Neural crest cell (in vitro differentiated cells): ENCODE data around the gene DIAPH3. TPM values are rescaled to one million over a fixed set of nuclear protein-coding genes. Genes with fewer than 3 reads are reported as not detected.

Source experiments
- DNase-seq: peaks from one replicate; pipeline ENCODE4 v3.0.0; 2021; ENCODE audit warnings: low read depth, mixed read lengths, low spot score
- H3K27ac Mint-ChIP-seq: one replicate; pipeline ENCODE4 v1.8.0; 2021; ENCODE audit warnings: mild to moderate bottlenecking, mixed read lengths; ENCODE audit not compliant: unreplicated experiment
- H3K27me3 Mint-ChIP-seq: 2 replicates; pipeline ENCODE4 v1.8.0; 2021; ENCODE audit warnings: low read depth, mild to moderate bottlenecking, mixed read lengths
- H3K36me3 Mint-ChIP-seq: 2 replicates; pipeline ENCODE4 v1.8.0; 2021; ENCODE audit warnings: low read depth, mild to moderate bottlenecking, mixed read lengths
- H3K4me1 Mint-ChIP-seq: 2 replicates; pipeline ENCODE4 v1.8.0; 2021; ENCODE audit warnings: mixed read lengths
- H3K4me3 Mint-ChIP-seq: one replicate; pipeline ENCODE4 v1.8.0; 2021; ENCODE audit warnings: mild to moderate bottlenecking, mixed read lengths
- H3K9me3 Mint-ChIP-seq: 2 replicates; pipeline ENCODE4 v1.8.0; 2021; ENCODE audit warnings: mixed read lengths
- total RNA-seq: library from RNA; stranded (reverse); gene quantifications from 2 replicates; pipeline ENCODE4 v1.2.1, GENCODE V29; 2021
- TF ChIP-seq, protein P1 (sequence below): fragments of 200-600 bp; sonication (generic); conservative IDR thresholded peaks from 2 replicates; pipeline ENCODE4 v1.5.0; 2021; ENCODE audit warnings: antibody characterized with exemption, mild to moderate bottlenecking

Gene DIAPH3
- total RNA-seq, 1 donor from 2014 or later: 16.4 TPM

DNA sequence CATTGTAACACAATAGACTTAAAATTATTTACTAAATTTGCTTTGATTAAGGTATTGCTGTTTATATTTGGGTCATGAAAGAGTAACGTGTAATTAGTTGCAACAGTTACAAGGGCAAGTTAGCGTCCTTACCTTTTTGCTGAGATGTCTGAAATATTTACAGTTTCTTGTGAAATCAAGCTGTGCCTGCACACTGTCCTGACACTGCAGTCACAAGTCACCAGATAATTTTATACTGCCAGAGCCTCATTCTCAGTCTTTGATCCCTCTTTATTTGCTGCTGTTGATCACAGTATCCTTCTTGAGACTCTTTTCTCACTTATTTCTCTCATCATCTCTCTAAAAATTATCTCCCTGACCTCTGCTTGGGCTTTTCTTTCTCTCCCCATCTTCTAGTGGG, 8.4 kb upstream of the DIAPH3 start:
- no peak overlapping the region for H3K4me3 Mint-ChIP-seq
- H3K27ac Mint-ChIP-seq: no peak overlapping the region
- peaks cover 3% of the 10 kb centered on the region for H3K27me3 Mint-ChIP-seq
- TF ChIP-seq, protein P1, sequence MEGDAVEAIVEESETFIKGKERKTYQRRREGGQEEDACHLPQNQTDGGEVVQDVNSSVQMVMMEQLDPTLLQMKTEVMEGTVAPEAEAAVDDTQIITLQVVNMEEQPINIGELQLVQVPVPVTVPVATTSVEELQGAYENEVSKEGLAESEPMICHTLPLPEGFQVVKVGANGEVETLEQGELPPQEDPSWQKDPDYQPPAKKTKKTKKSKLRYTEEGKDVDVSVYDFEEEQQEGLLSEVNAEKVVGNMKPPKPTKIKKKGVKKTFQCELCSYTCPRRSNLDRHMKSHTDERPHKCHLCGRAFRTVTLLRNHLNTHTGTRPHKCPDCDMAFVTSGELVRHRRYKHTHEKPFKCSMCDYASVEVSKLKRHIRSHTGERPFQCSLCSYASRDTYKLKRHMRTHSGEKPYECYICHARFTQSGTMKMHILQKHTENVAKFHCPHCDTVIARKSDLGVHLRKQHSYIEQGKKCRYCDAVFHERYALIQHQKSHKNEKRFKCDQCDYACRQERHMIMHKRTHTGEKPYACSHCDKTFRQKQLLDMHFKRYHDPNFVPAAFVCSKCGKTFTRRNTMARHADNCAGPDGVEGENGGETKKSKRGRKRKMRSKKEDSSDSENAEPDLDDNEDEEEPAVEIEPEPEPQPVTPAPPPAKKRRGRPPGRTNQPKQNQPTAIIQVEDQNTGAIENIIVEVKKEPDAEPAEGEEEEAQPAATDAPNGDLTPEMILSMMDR: no peak
- no peaks in the 10 kb centered on the region for H3K4me1 Mint-ChIP-seq
- H3K9me3 Mint-ChIP-seq: no peaks in the 10 kb centered on the region
- no peaks in the 10 kb centered on the region for H3K36me3 Mint-ChIP-seq
- DNase-seq: no peak

DNA sequence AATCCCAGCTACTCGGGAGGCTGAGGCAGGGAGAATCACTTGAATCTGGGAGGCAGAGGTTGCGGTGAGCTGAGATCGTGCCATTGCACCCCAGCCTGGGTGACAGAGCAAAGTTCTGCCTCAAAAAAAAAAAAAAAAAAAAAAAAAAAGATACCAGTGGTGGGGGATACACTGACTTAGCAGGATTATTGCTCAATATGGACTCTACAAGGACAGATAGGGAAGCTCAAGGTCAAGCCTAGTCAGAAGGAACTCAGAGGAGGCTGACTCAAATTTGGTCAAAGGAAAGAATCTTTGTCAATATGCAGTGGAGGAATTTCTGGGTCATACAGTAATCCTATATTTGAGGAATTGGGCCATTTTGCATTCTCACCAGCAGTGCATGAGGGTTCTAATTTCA, 6.7 kb upstream of the DIAPH3 start:
- Mint-ChIP-seq H3K36me3 (no peaks in the 10 kb centered on the region), H3K9me3 (no peaks in the 10 kb centered on the region), H3K4me3 (no peak overlapping the region), H3K27ac (no peak overlapping the region), H3K27me3 (peaks cover 3% of the 10 kb centered on the region), H3K4me1 (peaks cover 1% of the 10 kb centered on the region)
- TF ChIP-seq, protein P1: no peak
- no peak for DNase-seq

DNA sequence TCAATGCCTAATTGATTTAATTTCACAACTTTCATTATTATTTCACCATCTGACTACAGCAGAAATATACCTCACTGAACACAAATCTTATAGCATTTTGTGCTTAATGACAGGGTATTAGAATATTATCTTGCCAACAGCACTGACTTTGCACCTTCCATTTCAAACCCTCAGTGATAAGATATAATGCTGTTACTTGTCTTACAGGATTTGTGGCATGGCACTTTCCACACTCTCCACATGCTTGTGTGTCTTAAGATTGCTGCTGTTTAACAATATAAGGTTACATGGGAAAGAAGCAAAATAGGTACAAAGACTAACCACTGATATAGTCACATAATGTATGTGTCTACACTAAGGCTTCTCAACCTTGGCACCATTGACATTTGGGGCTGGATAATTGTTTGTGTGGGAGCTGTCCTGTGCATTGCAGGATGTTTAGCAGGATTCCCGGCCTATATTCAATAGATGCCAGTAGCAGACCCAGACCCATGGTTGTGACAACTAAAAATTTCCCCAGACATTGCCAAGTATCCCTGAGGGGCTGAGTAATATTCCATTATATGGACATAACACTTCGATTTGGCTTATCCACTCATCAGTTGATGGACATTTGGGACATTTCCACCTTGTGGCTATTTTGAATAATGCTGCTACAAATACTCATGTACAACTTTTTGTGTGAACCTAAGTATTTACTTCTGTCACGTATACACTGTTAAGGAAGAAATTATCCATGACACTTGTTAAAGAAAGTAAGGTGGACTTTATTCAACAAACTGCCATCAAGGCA, 5.7 kb upstream of the DIAPH3 start:
- DNase-seq: no peak
- Mint-ChIP-seq H3K4me1 (peaks cover 11% of the 10 kb centered on the region), H3K4me3 (no peak overlapping the region), H3K36me3 (no peaks in the 10 kb centered on the region), H3K9me3 (no peaks in the 10 kb centered on the region), H3K27ac (peak overlapping the region; percentile 15), H3K27me3 (peaks cover 3% of the 10 kb centered on the region)
- TF ChIP-seq, protein P1: peak; percentile 22

DNA sequence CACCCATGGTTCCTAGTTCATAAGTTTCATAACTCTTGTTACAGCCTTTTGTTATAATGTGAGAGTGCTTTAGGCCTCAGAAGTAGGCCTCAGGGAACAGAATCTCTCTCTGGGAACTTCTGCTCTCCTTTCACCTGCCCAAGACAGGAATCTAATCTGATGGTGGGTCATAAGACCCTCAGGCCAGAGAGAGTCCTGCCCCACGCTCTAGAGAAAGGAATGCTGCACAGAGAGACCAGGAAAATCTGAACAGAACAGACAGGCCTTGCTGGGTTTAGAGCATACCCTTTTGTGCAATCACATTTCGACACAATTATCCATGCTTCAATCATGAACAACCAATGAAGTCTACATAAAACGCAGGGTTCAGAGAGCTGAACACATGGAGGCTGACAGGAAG, 3.4 kb upstream of the DIAPH3 start:
- Mint-ChIP-seq H3K4me3 (no peak overlapping the region), H3K4me1 (peaks cover 29% of the 10 kb centered on the region), H3K27me3 (no peaks in the 10 kb centered on the region), H3K9me3 (no peaks in the 10 kb centered on the region), H3K27ac (no peak overlapping the region), H3K36me3 (peaks cover 2% of the 10 kb centered on the region)
- DNase-seq: no peak
- TF ChIP-seq, protein P1: no peak

DNA sequence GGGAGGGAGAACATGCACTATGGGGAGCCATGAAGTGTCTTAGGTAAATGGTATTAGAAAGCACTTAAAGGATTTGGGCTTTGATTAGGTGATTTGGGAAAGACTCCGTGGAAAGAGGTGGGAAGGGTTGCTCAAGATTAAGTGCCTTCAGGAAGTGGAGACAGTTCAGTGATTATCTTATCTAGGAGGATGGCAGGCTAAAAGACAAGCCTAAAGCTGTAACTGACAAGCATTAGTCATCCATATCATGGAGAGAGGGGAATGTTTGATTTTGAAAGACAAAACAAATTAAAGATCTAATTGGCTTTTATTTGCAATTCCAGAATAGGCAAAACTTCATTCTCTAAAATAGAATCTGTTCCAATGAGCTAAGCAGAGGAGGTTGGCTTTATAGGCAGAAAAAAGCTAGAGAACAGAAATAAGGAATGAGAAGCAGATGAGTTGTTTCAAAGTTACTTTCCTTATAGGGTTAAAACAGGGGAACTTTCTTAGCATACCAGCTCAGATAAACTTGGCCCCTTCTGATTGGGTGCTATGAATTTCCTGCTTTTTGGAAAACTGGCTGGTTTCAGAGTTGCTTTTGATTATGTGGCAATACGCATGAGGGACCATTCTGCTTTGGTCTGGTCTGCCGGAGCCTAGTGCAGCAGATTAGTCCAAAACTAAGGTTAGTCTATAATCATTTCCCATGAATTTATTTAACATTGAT, 1.8 kb upstream of the DIAPH3 start:
- Mint-ChIP-seq H3K4me3 (peak overlapping the region; percentile 97), H3K27me3 (no peaks in the 10 kb centered on the region), H3K27ac (no peak overlapping the region), H3K4me1 (peaks cover 38% of the 10 kb centered on the region), H3K9me3 (no peaks in the 10 kb centered on the region), H3K36me3 (peaks cover 12% of the 10 kb centered on the region)
- TF ChIP-seq, protein P1: no peak
- DNase-seq: no peak
